ENCODE measurements around the gene COMMD9. TPM values are rescaled to one million over a fixed set of nuclear protein-coding genes. Genes with fewer than 3 reads are reported as not detected.

Gene COMMD9
- polyA plus RNA-seq, 1 experiment, result 51.5 TPM

GRCh38 chr11:36249246-36249645 is 40.0 kb downstream of the COMMD9 start:
- H3K4me3 ChIP-seq (ENCODE audit: low read depth, low read length), result no peak overlapping the region
- H3K9me3 ChIP-seq (ENCODE audit: control insufficient read depth, insufficient read depth, low read length), result peaks cover 10% of the 10 kb centered on the region; the same call in 1 of the 2 replicates
- TF ChIP-seq CTCF (IDR thresholded peaks at IDR 0.05; ENCODE audit: low read depth, low read length), result no peak
- peaks cover 14% of the 10 kb centered on the region for H3K27me3 ChIP-seq (ENCODE audit: control insufficient read depth, insufficient read depth, low read length)
- H3K27ac ChIP-seq (ENCODE audit: low read depth, low read length), result no peak overlapping the region
- ChIA-PET POLR2A (no interaction called here), CTCF (interaction anchor here (1.1 to 4.3 kb wide), 6 partner anchors 9 to 633 kb away, joined by 3 to 32 read pairs (median 6); no protein-coding TSS in a partner anchor)
- peak; percentile 77 for DNase-seq (ENCODE audit: low read depth, low spot score)

GRCh38 chr11:36248436-36248835 is 40.8 kb downstream of the COMMD9 start:
- H3K27me3 ChIP-seq (ENCODE audit: control insufficient read depth, insufficient read depth, low read length), result peaks cover 14% of the 10 kb centered on the region
- peaks cover 10% of the 10 kb centered on the region; the same call in 1 of the 2 replicates for H3K9me3 ChIP-seq (ENCODE audit: control insufficient read depth, insufficient read depth, low read length)
- TF ChIP-seq CTCF (IDR thresholded peaks at IDR 0.05; ENCODE audit: low read depth, low read length), result no peak
- DNase-seq (ENCODE audit: low read depth, low spot score), result no peak
- ChIA-PET CTCF (interaction anchor here (0.7 to 4.3 kb wide), 5 partner anchors 9 to 427 kb away, joined by 3 to 32 read pairs (median 8); no protein-coding TSS in a partner anchor), POLR2A (no interaction called here)
- H3K27ac ChIP-seq (ENCODE audit: low read depth, low read length), result no peak overlapping the region
- no peak overlapping the region for H3K4me3 ChIP-seq (ENCODE audit: low read depth, low read length)

- Histone ChIP-seq H3K4me3 (ENCODE audit: low read depth, low read length) (no peak overlapping the region), H3K27ac (ENCODE audit: low read depth, low read length) (no peak overlapping the region), H3K27me3 (ENCODE audit: control insufficient read depth, insufficient read depth, low read length) (peaks cover 17% of the 10 kb centered on the region), H3K9me3 (ENCODE audit: control insufficient read depth, insufficient read depth, low read length) (peaks cover 10% of the 10 kb centered on the region; the same call in 1 of the 2 replicates)
- POLR2A ChIA-PET, result interaction anchor here (0.6 kb wide), 1 partner anchor 112 kb away, joined by 3 read pairs; no protein-coding TSS in a partner anchor
- no peak for TF ChIP-seq CTCF (IDR thresholded peaks at IDR 0.05; ENCODE audit: low read depth, low read length)
- CTCF ChIA-PET, result interaction anchor here (1.6 to 4.3 kb wide), 3 partner anchors 8 to 426 kb away, joined by 3 to 32 read pairs (median 26); no protein-coding TSS in a partner anchor
- DNase-seq (ENCODE audit: low read depth, low spot score), result no peak
Measured at GRCh38 chr11:36247493-36247892, 41.7 kb downstream of the COMMD9 start.

- Histone ChIP-seq H3K9me3 (ENCODE audit: control insufficient read depth, insufficient read depth, low read length) (no peaks in the 10 kb centered on the region), H3K27ac (ENCODE audit: low read depth, low read length) (no peak overlapping the region), H3K4me3 (ENCODE audit: low read depth, low read length) (no peak overlapping the region), H3K27me3 (ENCODE audit: control insufficient read depth, insufficient read depth, low read length) (peaks cover 12% of the 10 kb centered on the region)
- no peak for TF ChIP-seq CTCF (IDR thresholded peaks at IDR 0.05; ENCODE audit: low read depth, low read length)
- CTCF ChIA-PET, result no interaction called here
- POLR2A ChIA-PET, result no interaction called here
- DNase-seq (ENCODE audit: low read depth, low spot score), result no peak
Measured at GRCh38 chr11:36243641-36244040, 45.6 kb downstream of the COMMD9 start.

- DNase-seq (ENCODE audit: low read depth, low spot score), result no peak
- H3K27me3 ChIP-seq (ENCODE audit: control insufficient read depth, insufficient read depth, low read length), result peaks cover 8% of the 10 kb centered on the region
- no peak overlapping the region for H3K4me3 ChIP-seq (ENCODE audit: low read depth, low read length)
- CTCF ChIA-PET, result interaction anchor here (1.3 kb wide), 1 partner anchor 110 kb away, joined by 3 read pairs; no protein-coding TSS in a partner anchor
- POLR2A ChIA-PET, result no interaction called here
- H3K27ac ChIP-seq (ENCODE audit: low read depth, low read length), result no peak overlapping the region
- no peak for TF ChIP-seq CTCF (IDR thresholded peaks at IDR 0.05; ENCODE audit: low read depth, low read length)
- no peaks in the 10 kb centered on the region for H3K9me3 ChIP-seq (ENCODE audit: control insufficient read depth, insufficient read depth, low read length)
Measured at GRCh38 chr11:36241497-36241896, 47.7 kb downstream of the COMMD9 start.
